ENCODE results near the gene PPCDC. TPM values are rescaled to one million over a fixed set of nuclear protein-coding genes. Genes with fewer than 3 reads are reported as not detected.
A peak's percentile ranks its signal among the peaks of the same experiment; 100 is the strongest.

The PPCDC gene
- total RNA-seq, 1 donor from 2014 or later, result 7.3 TPM

DNA sequence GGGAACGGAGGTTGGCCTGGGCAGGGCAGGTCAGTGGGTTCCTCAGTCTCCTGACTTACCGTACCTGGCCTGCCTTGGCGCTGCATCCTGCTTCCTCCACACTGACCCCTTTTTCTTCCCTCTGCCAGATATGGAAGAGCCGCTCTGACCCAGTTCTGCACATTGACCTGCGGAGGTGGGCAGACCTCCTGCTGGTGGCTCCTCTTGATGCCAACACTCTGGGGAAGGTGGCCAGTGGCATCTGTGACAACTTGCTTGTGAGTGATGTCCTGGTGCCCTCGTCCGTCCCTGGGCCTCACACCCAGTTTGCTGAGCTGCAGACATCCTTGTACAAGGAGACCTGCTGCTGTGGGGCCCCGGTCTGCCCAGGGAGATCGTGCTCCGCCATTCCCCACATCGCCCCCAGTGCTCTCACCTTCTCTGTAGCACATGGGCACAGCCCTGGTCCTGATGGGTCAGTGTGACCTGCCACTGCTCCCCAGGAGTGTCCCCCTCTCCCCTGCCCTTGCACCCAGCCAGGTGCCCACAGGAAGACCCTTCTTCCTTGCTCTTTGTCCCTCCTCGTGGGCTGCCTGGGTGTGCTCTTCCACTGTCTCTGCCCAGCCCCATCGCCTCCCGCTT, 21.0 kb downstream of the PPCDC start:
- Histone ChIP-seq H3K27ac (ENCODE audit: low read depth, low read length) (peak overlapping the region; percentile 69), H2AFZ (ENCODE audit: low read depth, low read length) (no peak overlapping the region), H4K20me1 (ENCODE audit: insufficient read depth, low read length) (peaks cover 38% of the 10 kb centered on the region), H3K27me3 (ENCODE audit: insufficient read depth, low read length) (no peaks in the 10 kb centered on the region), H3K9ac (ENCODE audit: low read length) (peak overlapping the region; percentile 66), H3K4me1 (ENCODE audit: insufficient read depth, low read length) (peaks cover 30% of the 10 kb centered on the region), H3K4me3 (ENCODE audit: insufficient read depth, low read depth, low read length) (no peak overlapping the region), H3K36me3 (ENCODE audit: insufficient read depth, low read length) (no peaks in the 10 kb centered on the region), H3K4me2 (ENCODE audit: low read length) (peak overlapping the region; percentile 75), H3K9me3 (ENCODE audit: insufficient read depth, low read depth, low read length) (no peaks in the 10 kb centered on the region), H3K79me2 (ENCODE audit: insufficient read depth, low read length) (no peaks in the 10 kb centered on the region)
- H3K4me3 Mint-ChIP-seq (ENCODE audit: unreplicated experiment), result peak overlapping the region; percentile 64
- H3K4me1 Mint-ChIP-seq (ENCODE audit: low read depth, unreplicated experiment), result peaks cover 22% of the 10 kb centered on the region
- TF ChIP-seq EZH2 (IDR thresholded peaks at IDR 0.05; ENCODE audit: insufficient read depth, low read length), result no peak
- TF ChIP-seq, protein P1, sequence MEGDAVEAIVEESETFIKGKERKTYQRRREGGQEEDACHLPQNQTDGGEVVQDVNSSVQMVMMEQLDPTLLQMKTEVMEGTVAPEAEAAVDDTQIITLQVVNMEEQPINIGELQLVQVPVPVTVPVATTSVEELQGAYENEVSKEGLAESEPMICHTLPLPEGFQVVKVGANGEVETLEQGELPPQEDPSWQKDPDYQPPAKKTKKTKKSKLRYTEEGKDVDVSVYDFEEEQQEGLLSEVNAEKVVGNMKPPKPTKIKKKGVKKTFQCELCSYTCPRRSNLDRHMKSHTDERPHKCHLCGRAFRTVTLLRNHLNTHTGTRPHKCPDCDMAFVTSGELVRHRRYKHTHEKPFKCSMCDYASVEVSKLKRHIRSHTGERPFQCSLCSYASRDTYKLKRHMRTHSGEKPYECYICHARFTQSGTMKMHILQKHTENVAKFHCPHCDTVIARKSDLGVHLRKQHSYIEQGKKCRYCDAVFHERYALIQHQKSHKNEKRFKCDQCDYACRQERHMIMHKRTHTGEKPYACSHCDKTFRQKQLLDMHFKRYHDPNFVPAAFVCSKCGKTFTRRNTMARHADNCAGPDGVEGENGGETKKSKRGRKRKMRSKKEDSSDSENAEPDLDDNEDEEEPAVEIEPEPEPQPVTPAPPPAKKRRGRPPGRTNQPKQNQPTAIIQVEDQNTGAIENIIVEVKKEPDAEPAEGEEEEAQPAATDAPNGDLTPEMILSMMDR (IDR thresholded peaks at IDR 0.05; ENCODE audit: insufficient read depth, low read depth, low read length), result no peak
- peak overlapping the region; percentile 43 for H3K27ac Mint-ChIP-seq (ENCODE audit: unreplicated experiment)
- no peaks in the 10 kb centered on the region for H3K27me3 Mint-ChIP-seq (ENCODE audit: low read depth, unreplicated experiment)
- H3K36me3 Mint-ChIP-seq (ENCODE audit: low read depth, unreplicated experiment), result peaks cover 15% of the 10 kb centered on the region
- H3K9me3 Mint-ChIP-seq (ENCODE audit: unreplicated experiment), result no peaks in the 10 kb centered on the region
- FAIRE-seq, result no peak
- DNase-seq (ENCODE audit: low read depth), result no peak

DNA sequence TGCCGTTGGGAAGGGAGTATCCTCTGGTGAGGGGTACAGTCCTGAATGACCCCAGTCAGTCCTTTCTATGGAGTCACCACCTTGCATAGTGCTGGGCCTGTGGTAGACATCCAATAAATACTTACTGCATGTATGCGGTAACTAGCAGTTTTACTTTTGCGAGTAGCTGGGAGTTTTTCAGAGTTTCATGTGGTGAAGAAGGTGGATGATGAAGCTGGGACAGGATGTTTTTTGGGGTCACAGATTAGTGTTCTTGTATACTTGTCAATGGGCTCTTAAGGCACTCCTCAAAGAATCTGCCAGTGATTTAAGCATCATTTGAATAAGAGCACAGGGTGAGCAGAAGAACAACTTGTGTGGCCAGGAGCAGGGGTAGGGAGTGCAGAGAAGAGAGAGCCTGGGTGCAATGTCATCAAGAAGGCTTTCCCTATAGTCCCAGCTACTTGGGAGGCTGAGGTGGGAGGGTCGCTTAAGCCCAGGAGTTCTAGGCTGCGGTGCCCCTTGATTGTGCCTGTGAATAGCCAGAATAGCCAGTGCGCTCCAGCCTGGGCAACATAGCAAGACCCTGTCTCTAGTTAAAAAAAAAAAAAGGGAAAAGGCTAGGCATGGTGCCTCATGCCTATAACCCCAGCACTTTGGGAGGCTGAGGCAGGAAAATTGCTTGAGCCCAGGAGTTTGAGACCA, 22.1 kb downstream of the PPCDC start:
- H4K20me1 ChIP-seq (ENCODE audit: insufficient read depth, low read length), result peaks cover 36% of the 10 kb centered on the region
- DNase-seq (ENCODE audit: low read depth) (no peak), FAIRE-seq (no peak)
- H3K27ac Mint-ChIP-seq (ENCODE audit: unreplicated experiment), result no peak overlapping the region
- no peaks in the 10 kb centered on the region for H3K9me3 ChIP-seq (ENCODE audit: insufficient read depth, low read depth, low read length)
- H3K4me1 ChIP-seq (ENCODE audit: insufficient read depth, low read length), result peaks cover 30% of the 10 kb centered on the region
- H3K4me1 Mint-ChIP-seq (ENCODE audit: low read depth, unreplicated experiment), result peaks cover 22% of the 10 kb centered on the region
- no peaks in the 10 kb centered on the region for H3K79me2 ChIP-seq (ENCODE audit: insufficient read depth, low read length)
- H3K9me3 Mint-ChIP-seq (ENCODE audit: unreplicated experiment), result no peaks in the 10 kb centered on the region
- no peak overlapping the region for H3K27ac ChIP-seq (ENCODE audit: low read depth, low read length)
- no peak overlapping the region for H3K9ac ChIP-seq (ENCODE audit: low read length)
- H2AFZ ChIP-seq (ENCODE audit: low read depth, low read length), result no peak overlapping the region
- no peaks in the 10 kb centered on the region for H3K27me3 ChIP-seq (ENCODE audit: insufficient read depth, low read length)
- H3K4me3 ChIP-seq (ENCODE audit: insufficient read depth, low read depth, low read length), result no peak overlapping the region
- no peaks in the 10 kb centered on the region for H3K27me3 Mint-ChIP-seq (ENCODE audit: low read depth, unreplicated experiment)
- H3K4me3 Mint-ChIP-seq (ENCODE audit: unreplicated experiment), result peak overlapping the region; percentile 45
- TF ChIP-seq, protein P1 (IDR thresholded peaks at IDR 0.05; ENCODE audit: insufficient read depth, low read depth, low read length), result no peak
- no peak for TF ChIP-seq EZH2 (IDR thresholded peaks at IDR 0.05; ENCODE audit: insufficient read depth, low read length)
- peaks cover 15% of the 10 kb centered on the region for H3K36me3 Mint-ChIP-seq (ENCODE audit: low read depth, unreplicated experiment)
- H3K36me3 ChIP-seq (ENCODE audit: insufficient read depth, low read length), result no peaks in the 10 kb centered on the region
- H3K4me2 ChIP-seq (ENCODE audit: low read length), result no peak overlapping the region

DNA sequence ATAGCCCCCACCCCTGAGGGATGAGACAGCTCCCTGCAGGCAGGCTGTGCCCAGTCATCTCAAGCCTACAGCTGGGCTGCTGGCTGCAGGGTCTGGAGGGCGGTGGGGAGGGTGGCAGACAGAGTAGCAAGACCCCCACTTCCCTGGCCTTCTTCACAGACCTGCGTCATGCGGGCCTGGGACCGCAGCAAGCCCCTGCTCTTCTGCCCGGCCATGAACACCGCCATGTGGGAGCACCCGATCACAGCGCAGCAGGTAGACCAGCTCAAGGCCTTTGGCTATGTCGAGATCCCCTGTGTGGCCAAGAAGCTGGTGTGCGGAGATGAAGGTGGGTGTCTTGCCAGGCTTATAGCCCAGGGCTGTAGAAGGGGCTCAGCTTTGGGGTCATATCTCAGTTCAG, 25.0 kb downstream of the PPCDC start:
- TF ChIP-seq EZH2 (IDR thresholded peaks at IDR 0.05; ENCODE audit: insufficient read depth, low read length), result no peak
- TF ChIP-seq, protein P1 (IDR thresholded peaks at IDR 0.05; ENCODE audit: insufficient read depth, low read depth, low read length), result no peak
- peaks cover 29% of the 10 kb centered on the region for H4K20me1 ChIP-seq (ENCODE audit: insufficient read depth, low read length)
- H2AFZ ChIP-seq (ENCODE audit: low read depth, low read length), result no peak overlapping the region
- no peaks in the 10 kb centered on the region for H3K9me3 ChIP-seq (ENCODE audit: insufficient read depth, low read depth, low read length)
- H3K36me3 Mint-ChIP-seq (ENCODE audit: low read depth, unreplicated experiment), result peaks cover 14% of the 10 kb centered on the region
- no peaks in the 10 kb centered on the region for H3K27me3 Mint-ChIP-seq (ENCODE audit: low read depth, unreplicated experiment)
- no peak overlapping the region for H3K4me2 ChIP-seq (ENCODE audit: low read length)
- H3K27me3 ChIP-seq (ENCODE audit: insufficient read depth, low read length), result no peaks in the 10 kb centered on the region
- FAIRE-seq, result no peak
- H3K4me3 Mint-ChIP-seq (ENCODE audit: unreplicated experiment), result no peak overlapping the region
- DNase-seq (ENCODE audit: low read depth), result no peak
- no peak overlapping the region for H3K4me3 ChIP-seq (ENCODE audit: insufficient read depth, low read depth, low read length)
- peaks cover 22% of the 10 kb centered on the region for H3K4me1 ChIP-seq (ENCODE audit: insufficient read depth, low read length)
- no peak overlapping the region for H3K27ac Mint-ChIP-seq (ENCODE audit: unreplicated experiment)
- no peaks in the 10 kb centered on the region for H3K36me3 ChIP-seq (ENCODE audit: insufficient read depth, low read length)
- no peaks in the 10 kb centered on the region for H3K79me2 ChIP-seq (ENCODE audit: insufficient read depth, low read length)
- no peak overlapping the region for H3K9ac ChIP-seq (ENCODE audit: low read length)
- H3K9me3 Mint-ChIP-seq (ENCODE audit: unreplicated experiment), result peaks cover 3% of the 10 kb centered on the region
- no peak overlapping the region for H3K27ac ChIP-seq (ENCODE audit: low read depth, low read length)
- H3K4me1 Mint-ChIP-seq (ENCODE audit: low read depth, unreplicated experiment), result peaks cover 19% of the 10 kb centered on the region
